ENCODE results near the gene MEIOC. TPM values are rescaled to one million over a fixed set of nuclear protein-coding genes. Genes with fewer than 3 reads are reported as not detected.
"Not testable (repeated sequence)": the region's sequence is repeated elsewhere in the genome, so short reads cannot be mapped to it uniquely, and the experiment has no call there.

Gene MEIOC
- 0.14 TPM for polyA plus RNA-seq (2012; ENCODE audit: low read depth, missing spikeins)

DNA sequence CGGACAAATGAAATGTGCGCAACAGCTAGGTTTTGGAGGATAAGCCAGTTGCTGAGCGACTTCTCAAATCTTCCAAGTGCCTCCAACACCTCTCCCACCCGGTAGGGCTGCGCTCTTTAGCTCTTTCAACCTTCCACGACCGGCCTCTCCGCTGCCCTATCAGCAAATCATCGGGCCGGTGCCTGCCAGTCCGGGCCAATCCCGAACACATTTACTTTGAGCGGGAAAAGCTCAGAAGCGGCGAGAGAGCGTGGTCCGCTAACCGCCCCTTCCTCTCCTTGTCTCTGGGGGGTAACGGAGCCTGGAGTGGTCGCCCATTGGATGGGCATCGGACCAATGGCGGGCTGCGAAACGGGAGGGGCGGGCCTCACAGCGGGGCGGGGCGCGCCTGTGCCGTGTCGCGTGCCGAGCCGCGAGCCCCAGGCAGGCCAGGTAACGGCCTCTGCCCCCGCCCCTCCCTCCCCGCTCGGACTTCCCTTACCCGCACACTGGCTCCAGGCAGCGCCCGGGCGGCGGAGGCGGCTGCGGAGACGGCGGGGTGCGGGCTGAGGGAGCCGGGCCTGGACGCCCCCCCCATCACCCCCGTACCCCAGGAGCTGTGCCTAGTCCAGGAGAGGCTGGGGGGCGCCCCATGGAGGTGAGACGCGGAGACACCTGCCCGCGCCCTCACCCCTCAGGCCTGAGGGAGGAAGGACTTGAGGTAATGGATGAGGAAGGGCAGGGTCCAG is at the start of gene MEIOC:
MEIOC (plus strand) TSS at position 486 of the 728 bp plus-strand sequence; CDS start at position 632, 146 bp downstream.
- TF ChIP-seq POU2F2 (IDR thresholded peaks at IDR 0.05; ENCODE audit: low read depth, low read length) (no peak), PAX5 (IDR thresholded peaks at IDR 0.05; ENCODE audit: insufficient read depth, low read length, severe bottlenecking) (no peak), SPI1 (IDR thresholded peaks at IDR 0.05; ENCODE audit: low read depth, low read length) (no peak), POLR2A (IDR thresholded peaks at IDR 0.05; ENCODE audit: low read depth, low read length) (no peak), TAF1 (IDR thresholded peaks at IDR 0.05; ENCODE audit: low read depth, low read length) (no peak), POLR2AphosphoS5 (IDR thresholded peaks at IDR 0.05; ENCODE audit: low read depth, low read length) (no peak)
- DNase-seq (ENCODE audit: insufficient read length, low spot score) (peak; percentile 7), FAIRE-seq (no peak)

DNA sequence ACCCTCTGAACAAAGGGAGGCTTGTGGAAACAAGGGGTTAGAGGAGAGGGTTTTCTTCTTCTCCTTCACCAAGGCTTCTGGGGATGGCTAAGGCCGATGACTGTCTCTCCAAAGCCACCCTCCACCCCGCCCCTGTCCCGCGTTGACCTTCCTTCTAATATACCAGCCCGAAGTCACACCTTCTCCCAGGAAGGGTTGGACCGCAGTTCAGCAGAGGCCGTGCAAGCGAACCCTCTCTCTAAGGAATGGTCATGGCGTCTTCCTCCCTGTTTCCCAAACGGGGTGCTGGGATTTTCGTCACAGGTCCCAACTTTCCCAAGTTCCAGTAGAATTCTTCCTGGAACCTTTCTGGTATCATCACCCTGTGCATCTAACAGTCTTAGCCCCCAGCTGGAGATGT is 49.6 kb upstream of the MEIOC start:
- TF ChIP-seq PAX5 (IDR thresholded peaks at IDR 0.05; ENCODE audit: insufficient read depth, low read length, severe bottlenecking) (no peak), POLR2A (IDR thresholded peaks at IDR 0.05; ENCODE audit: low read depth, low read length) (no peak), SPI1 (IDR thresholded peaks at IDR 0.05; ENCODE audit: low read depth, low read length) (no peak), TAF1 (IDR thresholded peaks at IDR 0.05; ENCODE audit: low read depth, low read length) (no peak), POU2F2 (IDR thresholded peaks at IDR 0.05; ENCODE audit: low read depth, low read length) (no peak), POLR2AphosphoS5 (IDR thresholded peaks at IDR 0.05; ENCODE audit: low read depth, low read length) (no peak)
- DNase-seq (ENCODE audit: insufficient read length, low spot score) (no peak), FAIRE-seq (no peak)

DNA sequence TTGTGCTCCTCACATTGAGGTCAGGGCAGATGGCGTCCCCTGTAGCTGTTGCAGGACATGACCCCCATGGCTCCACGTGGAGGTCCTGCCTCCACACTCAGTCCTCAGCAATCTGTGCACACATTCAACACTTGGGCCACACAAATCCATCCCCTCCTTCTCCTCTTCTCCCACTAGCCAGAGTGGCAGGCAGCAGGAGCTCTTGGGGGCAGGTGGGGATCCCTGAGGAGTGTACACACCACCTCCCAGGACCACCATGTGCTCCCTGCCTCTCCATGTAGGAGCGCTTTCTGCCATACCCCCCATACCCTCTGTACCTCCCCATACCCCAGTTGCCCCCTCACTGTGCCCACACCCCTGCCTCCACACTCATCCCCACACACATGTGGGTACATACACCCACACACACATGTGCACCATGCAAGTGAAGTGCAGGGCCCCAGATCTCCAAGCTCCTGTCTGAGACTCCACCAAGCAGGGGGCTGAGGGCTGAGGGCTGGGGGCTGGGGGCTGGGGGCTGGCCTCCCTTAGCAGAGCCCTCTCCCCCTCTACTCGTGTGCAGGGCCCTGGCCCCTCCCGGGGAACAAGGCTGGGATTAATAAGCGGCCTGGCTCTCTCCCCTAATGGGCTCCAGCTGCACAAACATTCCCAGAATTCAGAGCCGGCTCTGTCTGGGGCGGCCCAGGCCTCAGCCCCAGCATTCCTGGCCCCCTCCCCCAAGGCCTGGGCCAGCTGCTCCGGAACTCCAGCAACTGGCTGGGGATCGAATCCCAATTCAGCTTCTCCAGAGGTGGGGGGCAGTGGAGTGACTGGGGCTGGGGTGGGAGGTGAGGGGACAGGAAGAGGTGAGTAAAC is 48.2 kb upstream of the MEIOC start:
- no peak for DNase-seq (ENCODE audit: insufficient read length, low spot score)
- no peak for TF ChIP-seq POLR2AphosphoS5 (IDR thresholded peaks at IDR 0.05; ENCODE audit: low read depth, low read length)
- no peak for TF ChIP-seq PAX5 (IDR thresholded peaks at IDR 0.05; ENCODE audit: insufficient read depth, low read length, severe bottlenecking)
- TF ChIP-seq POU2F2 (IDR thresholded peaks at IDR 0.05; ENCODE audit: low read depth, low read length), result no peak
- no peak for TF ChIP-seq TAF1 (IDR thresholded peaks at IDR 0.05; ENCODE audit: low read depth, low read length)
- no peak for FAIRE-seq

DNA sequence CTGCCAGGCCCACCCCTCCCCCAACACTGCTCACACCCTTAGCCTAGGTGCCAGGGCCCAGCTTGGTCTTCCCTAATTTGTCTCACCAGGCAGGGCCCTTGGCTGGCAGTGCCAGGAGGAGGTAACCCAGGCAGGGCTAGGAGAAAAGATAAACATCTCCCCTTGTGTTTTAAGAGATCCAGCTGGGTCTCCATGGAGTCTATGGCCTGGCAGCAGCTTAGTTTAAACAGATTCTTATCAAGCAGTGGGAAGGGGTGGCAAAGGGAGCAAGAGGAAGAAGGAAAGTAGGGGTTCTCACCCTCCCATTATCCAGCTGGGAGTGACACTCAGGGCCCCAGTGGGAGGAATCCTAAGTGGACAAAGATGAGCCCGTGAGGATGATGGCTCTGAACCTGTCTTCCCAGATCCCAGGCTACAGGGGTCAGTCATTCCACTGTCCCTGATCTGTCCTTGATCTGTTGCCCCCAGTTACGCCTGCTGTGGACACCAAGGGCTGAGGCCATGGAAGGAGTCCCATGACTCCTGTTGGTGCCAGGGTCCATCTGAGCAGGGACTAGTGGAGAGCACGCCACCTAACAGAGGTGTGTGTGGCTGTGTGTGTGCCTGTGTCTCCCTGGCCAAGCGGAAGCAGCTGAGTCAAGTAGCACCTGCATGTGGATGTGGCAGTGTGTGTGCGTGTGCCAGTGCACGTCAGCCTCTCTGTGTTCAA is 47.4 kb upstream of the MEIOC start:
- no peak for TF ChIP-seq POU2F2 (IDR thresholded peaks at IDR 0.05; ENCODE audit: low read depth, low read length)
- no peak for TF ChIP-seq TAF1 (IDR thresholded peaks at IDR 0.05; ENCODE audit: low read depth, low read length)
- no peak for TF ChIP-seq PAX5 (IDR thresholded peaks at IDR 0.05; ENCODE audit: insufficient read depth, low read length, severe bottlenecking)
- TF ChIP-seq POLR2AphosphoS5 (IDR thresholded peaks at IDR 0.05; ENCODE audit: low read depth, low read length), result no peak
- TF ChIP-seq SPI1 (IDR thresholded peaks at IDR 0.05; ENCODE audit: low read depth, low read length), result no peak
- no peak for TF ChIP-seq POLR2A (IDR thresholded peaks at IDR 0.05; ENCODE audit: low read depth, low read length)
- FAIRE-seq (no peak), DNase-seq (ENCODE audit: insufficient read length, low spot score) (no peak)

DNA sequence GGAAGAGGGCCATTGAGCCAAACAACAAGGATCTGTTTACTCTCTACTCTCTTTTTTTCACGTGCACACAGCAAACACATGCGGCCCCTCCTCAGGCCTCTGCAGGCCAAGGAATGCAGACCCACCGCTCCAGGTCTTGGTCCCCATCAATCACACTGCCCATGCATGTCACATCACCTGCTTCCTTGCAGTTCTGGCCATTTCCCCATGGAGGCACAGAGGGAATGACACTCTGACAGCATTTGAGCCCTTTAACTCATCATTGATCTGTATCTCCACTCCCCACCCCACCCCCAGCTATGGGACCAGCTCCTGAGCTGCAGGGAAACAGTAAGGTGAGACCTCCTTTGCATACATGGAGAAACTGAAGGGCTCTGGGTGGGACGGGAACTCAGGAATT is 45.9 kb upstream of the MEIOC start:
- DNase-seq (ENCODE audit: insufficient read length, low spot score) (no peak), FAIRE-seq (no peak)
- TF ChIP-seq POLR2A (IDR thresholded peaks at IDR 0.05; ENCODE audit: low read depth, low read length) (no peak), TAF1 (IDR thresholded peaks at IDR 0.05; ENCODE audit: low read depth, low read length) (no peak), SPI1 (IDR thresholded peaks at IDR 0.05; ENCODE audit: low read depth, low read length) (no peak), POLR2AphosphoS5 (IDR thresholded peaks at IDR 0.05; ENCODE audit: low read depth, low read length) (no peak), POU2F2 (IDR thresholded peaks at IDR 0.05; ENCODE audit: low read depth, low read length) (no peak), PAX5 (IDR thresholded peaks at IDR 0.05; ENCODE audit: insufficient read depth, low read length, severe bottlenecking) (no peak)

DNA sequence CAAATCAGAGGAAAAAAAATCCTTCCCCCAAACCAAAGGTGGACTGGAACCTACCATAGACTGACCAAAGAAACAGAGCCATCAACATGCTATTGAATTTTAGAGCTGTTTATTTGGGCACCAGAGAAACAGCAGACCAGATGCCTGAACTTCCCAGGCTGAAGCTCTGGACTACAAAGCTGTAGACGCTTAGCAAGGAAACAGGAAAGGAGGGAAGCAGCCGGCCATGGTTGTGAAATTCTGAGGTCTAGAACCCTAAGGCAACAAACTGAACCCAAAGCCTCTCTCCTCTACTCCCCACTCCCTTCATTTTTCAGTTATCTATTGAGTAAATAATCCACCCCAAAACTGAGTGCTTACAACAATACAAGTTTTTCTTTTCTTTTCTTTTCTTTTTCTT is 45.4 kb upstream of the MEIOC start:
- no peak for DNase-seq (ENCODE audit: insufficient read length, low spot score)
- no peak for TF ChIP-seq PAX5 (IDR thresholded peaks at IDR 0.05; ENCODE audit: insufficient read depth, low read length, severe bottlenecking)
- no peak for TF ChIP-seq POLR2AphosphoS5 (IDR thresholded peaks at IDR 0.05; ENCODE audit: low read depth, low read length)
- TF ChIP-seq POLR2A (IDR thresholded peaks at IDR 0.05; ENCODE audit: low read depth, low read length), result no peak
- no peak for TF ChIP-seq SPI1 (IDR thresholded peaks at IDR 0.05; ENCODE audit: low read depth, low read length)
- TF ChIP-seq TAF1 (IDR thresholded peaks at IDR 0.05; ENCODE audit: low read depth, low read length), result no peak
- no peak for TF ChIP-seq POU2F2 (IDR thresholded peaks at IDR 0.05; ENCODE audit: low read depth, low read length)
- no peak for FAIRE-seq

DNA sequence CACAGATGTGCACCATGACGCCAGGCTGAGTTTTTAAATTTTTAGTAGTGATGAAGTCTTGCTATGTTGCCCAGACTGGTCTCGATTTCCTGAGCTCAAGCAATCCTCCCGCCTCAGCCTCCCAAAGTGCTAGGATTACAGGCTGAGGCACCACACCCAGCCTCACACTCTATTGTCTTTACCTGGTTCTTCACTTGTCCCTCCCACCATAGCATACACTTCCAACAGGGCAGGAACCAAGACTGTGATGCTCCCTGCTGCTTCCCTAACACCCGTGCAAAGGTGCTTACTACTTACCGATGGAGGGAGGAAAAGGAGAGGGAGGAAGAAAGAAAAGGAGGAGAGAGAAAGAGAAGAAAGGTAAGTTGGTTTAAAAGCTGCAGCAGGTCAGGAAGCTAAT is 41.4 kb upstream of the MEIOC start:
- FAIRE-seq (no peak), DNase-seq (ENCODE audit: insufficient read length, low spot score) (no peak)
- TF ChIP-seq POLR2A (IDR thresholded peaks at IDR 0.05; ENCODE audit: low read depth, low read length) (no peak), POU2F2 (IDR thresholded peaks at IDR 0.05; ENCODE audit: low read depth, low read length) (no peak), SPI1 (IDR thresholded peaks at IDR 0.05; ENCODE audit: low read depth, low read length) (no peak), TAF1 (IDR thresholded peaks at IDR 0.05; ENCODE audit: low read depth, low read length) (no peak), PAX5 (IDR thresholded peaks at IDR 0.05; ENCODE audit: insufficient read depth, low read length, severe bottlenecking) (no peak), POLR2AphosphoS5 (IDR thresholded peaks at IDR 0.05; ENCODE audit: low read depth, low read length) (no peak)

DNA sequence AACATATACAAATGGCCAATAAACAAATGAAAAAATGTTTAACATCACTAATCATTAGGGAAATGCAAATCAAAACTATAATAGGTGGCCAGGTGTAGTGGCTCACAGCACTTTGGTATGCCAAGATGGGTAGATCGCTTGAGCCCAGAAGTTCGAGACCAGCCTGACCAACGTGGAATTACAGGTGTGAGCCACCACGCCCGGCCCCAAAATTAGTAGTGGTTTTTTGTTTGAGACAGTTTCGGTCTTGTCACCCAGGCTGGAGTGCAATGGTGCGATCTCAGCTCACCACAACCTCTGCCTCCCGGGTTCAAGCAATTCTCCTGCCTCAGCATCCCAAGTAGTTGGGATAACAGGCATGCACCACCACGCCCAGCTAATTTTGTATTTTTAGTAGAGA is 37.6 kb upstream of the MEIOC start:
- not testable (repeated sequence) for DNase-seq (ENCODE audit: insufficient read length, low spot score); FAIRE-seq

DNA sequence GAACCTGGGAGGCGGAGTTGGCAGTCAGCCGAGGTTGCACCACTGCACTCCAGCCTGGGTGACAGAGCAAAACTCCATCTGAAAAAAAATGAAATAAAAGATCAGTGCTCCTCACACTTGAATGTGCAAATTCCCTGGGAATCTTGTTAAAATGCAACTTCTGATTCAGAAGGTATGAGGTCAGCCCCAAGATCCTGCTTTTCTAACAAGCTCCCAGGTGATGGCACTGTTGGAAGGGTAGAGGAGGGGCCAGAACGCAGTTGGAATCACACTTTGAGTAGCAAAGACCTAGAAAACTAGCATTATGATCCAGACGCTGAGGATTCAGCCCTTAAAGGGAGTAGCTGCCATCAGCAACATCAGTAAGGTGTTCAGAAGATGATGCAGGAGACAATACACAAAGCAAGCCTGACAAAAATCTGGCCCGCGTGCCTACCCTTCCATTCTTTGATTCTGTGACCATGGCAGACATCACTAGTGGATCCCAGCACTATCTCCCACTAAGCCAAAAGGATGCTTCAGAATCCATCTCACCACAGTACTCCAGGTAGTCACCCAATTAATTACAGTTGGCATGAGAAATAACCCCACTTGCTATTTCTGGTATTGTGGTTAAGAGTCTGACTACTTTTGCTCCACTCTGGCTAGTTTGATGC is 33.1 kb upstream of the MEIOC start:
- FAIRE-seq (no peak), DNase-seq (ENCODE audit: insufficient read length, low spot score) (no peak)
- no peak for TF ChIP-seq PAX5 (IDR thresholded peaks at IDR 0.05; ENCODE audit: insufficient read depth, low read length, severe bottlenecking)
- TF ChIP-seq POU2F2 (IDR thresholded peaks at IDR 0.05; ENCODE audit: low read depth, low read length), result no peak
- no peak for TF ChIP-seq SPI1 (IDR thresholded peaks at IDR 0.05; ENCODE audit: low read depth, low read length)
- TF ChIP-seq TAF1 (IDR thresholded peaks at IDR 0.05; ENCODE audit: low read depth, low read length), result no peak
- no peak for TF ChIP-seq POLR2A (IDR thresholded peaks at IDR 0.05; ENCODE audit: low read depth, low read length)
- no peak for TF ChIP-seq POLR2AphosphoS5 (IDR thresholded peaks at IDR 0.05; ENCODE audit: low read depth, low read length)

All from GM12891 (cell line).